RWPE1 (cell line): ENCODE measurements around the gene RCCD1.

Experiments
- CTCF ChIA-PET: fragments of 350-600 bp; sonication (Branson Sonifier 250); formaldehyde crosslinking; extraction: SDS; loops from one replicate; lab custom pipeline; 2021; lab: Yijun Ruan, JAX
- POLR2A ChIA-PET: fragments of 400-600 bp; formaldehyde crosslinking; extraction: SDS; loops from one replicate; lab custom pipeline; 2020; ENCODE audit warnings: antibody characterized with exemption; ENCODE audit not compliant: low non-redundant PET; lab: Yijun Ruan, JAX
- DNase-seq: peaks from one replicate; pipeline ENCODE4 v3.0.0; 2012; ENCODE audit warnings: low spot score
- H3K27ac ChIP-seq: fragments of 450-650 bp; 2 replicates; pipeline ENCODE4 v1.5.1; 2017
- TF ChIP-seq, protein P1 (sequence below): fragments of 450-650 bp; conservative IDR thresholded peaks from 2 replicates; pipeline ENCODE4 v1.5.1; 2017; ENCODE audit warnings: low read depth, mild to moderate bottlenecking

The RCCD1 gene

DNA sequence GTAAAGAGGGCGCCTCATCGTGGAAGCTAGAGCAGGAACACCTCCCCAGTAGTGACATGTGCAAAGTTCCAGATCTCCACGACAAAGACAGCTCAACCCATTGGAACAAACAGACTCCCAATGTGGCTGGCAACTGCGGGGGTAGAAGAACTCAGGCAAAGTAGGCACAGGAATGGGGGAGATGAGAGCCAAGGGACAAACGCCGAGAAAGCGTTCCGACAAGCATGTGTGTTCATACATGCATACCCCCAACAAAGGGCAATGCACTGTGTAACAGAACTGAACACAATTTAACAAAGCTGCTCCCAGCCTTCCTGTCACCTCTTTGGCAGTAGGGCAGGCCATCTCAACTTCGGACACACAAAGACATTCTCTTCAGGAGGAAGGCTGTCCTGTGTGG, 11.6 kb downstream of the RCCD1 start:
- TF ChIP-seq, protein P1, sequence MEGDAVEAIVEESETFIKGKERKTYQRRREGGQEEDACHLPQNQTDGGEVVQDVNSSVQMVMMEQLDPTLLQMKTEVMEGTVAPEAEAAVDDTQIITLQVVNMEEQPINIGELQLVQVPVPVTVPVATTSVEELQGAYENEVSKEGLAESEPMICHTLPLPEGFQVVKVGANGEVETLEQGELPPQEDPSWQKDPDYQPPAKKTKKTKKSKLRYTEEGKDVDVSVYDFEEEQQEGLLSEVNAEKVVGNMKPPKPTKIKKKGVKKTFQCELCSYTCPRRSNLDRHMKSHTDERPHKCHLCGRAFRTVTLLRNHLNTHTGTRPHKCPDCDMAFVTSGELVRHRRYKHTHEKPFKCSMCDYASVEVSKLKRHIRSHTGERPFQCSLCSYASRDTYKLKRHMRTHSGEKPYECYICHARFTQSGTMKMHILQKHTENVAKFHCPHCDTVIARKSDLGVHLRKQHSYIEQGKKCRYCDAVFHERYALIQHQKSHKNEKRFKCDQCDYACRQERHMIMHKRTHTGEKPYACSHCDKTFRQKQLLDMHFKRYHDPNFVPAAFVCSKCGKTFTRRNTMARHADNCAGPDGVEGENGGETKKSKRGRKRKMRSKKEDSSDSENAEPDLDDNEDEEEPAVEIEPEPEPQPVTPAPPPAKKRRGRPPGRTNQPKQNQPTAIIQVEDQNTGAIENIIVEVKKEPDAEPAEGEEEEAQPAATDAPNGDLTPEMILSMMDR: no peak
- H3K27ac ChIP-seq: no peak overlapping the region
- no peak for DNase-seq
- POLR2A ChIA-PET: interaction anchor here (0.6 kb wide), 1 partner anchor 15 kb away, joined by 3 read pairs; no protein-coding TSS in a partner anchor
- CTCF ChIA-PET: interaction anchor here (1.3 kb wide), 1 partner anchor 10 kb away, joined by 6 read pairs; no protein-coding TSS in a partner anchor

DNA sequence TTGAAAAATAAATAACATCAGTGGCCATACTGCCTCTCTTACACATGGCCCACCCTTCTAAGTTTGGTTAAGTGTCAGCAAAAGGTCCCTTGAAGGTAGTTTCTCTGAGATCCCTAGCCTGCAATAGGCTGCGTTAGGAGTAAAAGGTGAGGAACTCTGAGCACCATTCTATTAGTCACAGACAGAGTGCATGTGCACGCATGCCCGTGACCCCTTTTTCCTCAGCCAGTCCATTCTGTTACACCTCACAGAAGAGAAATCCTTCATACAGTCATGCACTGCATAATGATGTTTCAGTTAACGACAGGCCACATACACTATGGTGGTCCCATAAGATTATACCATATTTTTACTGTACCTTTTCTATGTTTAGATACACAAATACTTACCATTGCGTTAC, 12.5 kb downstream of the RCCD1 start:
- DNase-seq: no peak
- CTCF ChIA-PET: interaction anchor here (1.9 kb wide), 1 partner anchor 11 kb away, joined by 8 read pairs; no protein-coding TSS in a partner anchor
- TF ChIP-seq, protein P1: no peak
- H3K27ac ChIP-seq: no peak overlapping the region
- POLR2A ChIA-PET: interaction anchor here (0.6 kb wide), 1 partner anchor 14 kb away, joined by 3 read pairs; no protein-coding TSS in a partner anchor

- ChIA-PET CTCF (interaction anchor here (0.6 to 1.9 kb wide), 3 partner anchors 12 to 514 kb away, joined by 5 to 8 read pairs (median 5); partner anchors contain the start of gene HDDC3), POLR2A (interaction anchor here (0.6 kb wide), 1 partner anchor 23 kb away, joined by 3 read pairs; no protein-coding TSS in a partner anchor)
- H3K27ac ChIP-seq: no peak overlapping the region
- no peak for DNase-seq
- TF ChIP-seq, protein P1: no peak
These were observed 13.8 kb downstream of the RCCD1 start for GRCh38 chr15:90968434-90968833.

- POLR2A ChIA-PET: no interaction called here
These were observed 15.6 kb downstream of the RCCD1 start for GRCh38 chr15:90970274-90970673.

GRCh38 chr15:90972133-90972532, 17.4 kb downstream of the RCCD1 start:
- ChIA-PET POLR2A (no interaction called here), CTCF (interaction anchor here (0.6 kb wide), 2 partner anchors 16 to 286 kb away, joined by 3 read pairs; no protein-coding TSS in a partner anchor)
- no peak overlapping the region for H3K27ac ChIP-seq
- no peak for DNase-seq
- TF ChIP-seq, protein P1: no peak

More at GRCh38 chr15:90970274-90970673, 15.6 kb downstream of the RCCD1 start:
- CTCF ChIA-PET: no interaction called here
- DNase-seq: no peak
- no peak overlapping the region for H3K27ac ChIP-seq
- TF ChIP-seq, protein P1: no peak

DNA sequence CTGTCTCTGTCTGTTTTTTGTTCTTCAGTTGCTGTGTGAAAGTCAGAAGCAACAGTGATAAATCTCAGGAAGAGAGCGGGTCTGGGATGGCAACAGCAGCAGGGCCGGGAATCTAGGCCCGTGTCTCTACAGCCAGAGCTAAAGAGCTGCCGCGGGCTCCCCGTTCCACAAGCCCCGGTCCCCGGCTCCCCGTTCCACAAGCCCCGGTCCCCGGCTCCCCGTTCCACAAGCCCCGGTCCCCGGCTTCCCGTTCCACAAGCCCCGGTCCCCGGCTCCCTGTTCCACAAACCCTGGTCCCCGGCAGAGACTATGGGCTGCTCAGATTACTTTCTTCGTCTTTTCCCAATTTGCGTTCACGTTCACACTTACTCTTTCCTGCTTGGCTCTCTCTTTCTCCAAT, 19.5 kb downstream of the RCCD1 start:
- ChIA-PET CTCF (interaction anchor here (0.5 kb wide), 1 partner anchor 41 kb away, joined by 3 read pairs; no protein-coding TSS in a partner anchor), POLR2A (no interaction called here)
- no peak overlapping the region for H3K27ac ChIP-seq
- TF ChIP-seq, protein P1: no peak
- no peak for DNase-seq
